B cell (primary cell): ENCODE results near the gene COL8A2. TPM values are rescaled to one million over a fixed set of nuclear protein-coding genes. Genes with fewer than 3 reads are reported as not detected.

Experiments used
- ATAC-seq: fragments of 200-7000 bp; cut with Tn5 transposase; one replicate; pipeline ENCODE4 v1.10.0; 2021; ENCODE audit warnings: low read depth, mild to moderate bottlenecking, moderate number of reproducible peaks, moderate library complexity
- CTCF ChIA-PET: fragments of 350-600 bp; sonication (Branson Sonifier 250); formaldehyde crosslinking; loops from one replicate; lab custom pipeline; 2021; ENCODE audit warnings: antibody characterized with exemption, inconsistent platforms; lab: Charles Lee
- POLR2A ChIA-PET: fragments of 350-600 bp; sonication (Branson Sonifier 250); formaldehyde crosslinking; loops from one replicate; lab custom pipeline; 2021; ENCODE audit warnings: antibody characterized with exemption; lab: Charles Lee
- DNase-seq: peaks from one replicate; pipeline ENCODE4 v3.0.0; 2013
- H2AFZ ChIP-seq: 2 replicates; pipeline ENCODE4 v1.6.1; 2012; ENCODE audit warnings: mild to moderate bottlenecking, low read depth, low read length; ENCODE audit not compliant: insufficient read depth, poor library complexity, severe bottlenecking
- H3K27ac ChIP-seq, 2 donors: 1 replicate in 1 of 2; 2 replicates in 1 of 2; pipeline ENCODE4 v1.5.1; 2012 to 2013; ENCODE audit warnings: low read length in 2 of 2, mild to moderate bottlenecking in 2 of 2, moderate library complexity in 1 of 2
- H3K27me3 ChIP-seq, 4 experiments: fragments of 200-600 bp in 1 of 4; sonication (generic) in 1 of 4; replicated peaks in 1 of 4; 1 replicate in 2 of 4; 2 replicates in 2 of 4; pipeline versions ENCODE4 v1.6.1 to v1.7.0; 2013 to 2016; ENCODE audit warnings: low read length in 3 of 4, mild to moderate bottlenecking in 2 of 4, mixed read lengths in 1 of 4, moderate library complexity in 1 of 4; ENCODE audit not compliant: insufficient read depth in 4 of 4, control insufficient read depth in 3 of 4; ENCODE audit errors: control extremely low read depth in 1 of 4
- H3K36me3 ChIP-seq, 2 experiments: replicated peaks in 1 of 2; 1 replicate in 1 of 2; 2 replicates in 1 of 2; pipeline versions ENCODE4 v1.6.1 to v1.7.1; 2013; ENCODE audit warnings: low read length in 1 of 2; ENCODE audit not compliant: insufficient read depth in 2 of 2, control insufficient read depth in 1 of 2; ENCODE audit errors: control extremely low read depth in 1 of 2, extremely low read depth in 1 of 2
- H3K4me1 ChIP-seq, 2 donors: fragments of 200-600 bp in 1 of 2; sonication (generic) in 1 of 2; 1 replicate in 1 of 2; 2 replicates in 1 of 2; pipeline versions ENCODE4 v1.5.1 to v1.6.1; 2013 to 2017; ENCODE audit warnings: low read length in 2 of 2; ENCODE audit not compliant: control insufficient read depth in 2 of 2, insufficient read depth in 2 of 2
- H3K4me2 ChIP-seq: replicated peaks from 2 replicates; pipeline ENCODE3; 2012; ENCODE audit warnings: mild to moderate bottlenecking, low read depth, low read length; ENCODE audit not compliant: poor library complexity, severe bottlenecking
- H3K4me3 ChIP-seq, 5 experiments: fragments of 200-600 bp in 1 of 5; sonication (generic) in 1 of 5; 1 replicate in 3 of 5; 2 replicates in 2 of 5; pipeline versions ENCODE4 v1.5.1 to v1.7.0; 2011 to 2016; ENCODE audit warnings: low read length in 4 of 5, mild to moderate bottlenecking in 4 of 5, low read depth in 2 of 5, control low read depth in 1 of 5, moderate library complexity in 1 of 5; ENCODE audit not compliant: insufficient read depth in 1 of 5; ENCODE audit errors: control extremely low read depth in 1 of 5, extremely low read depth in 1 of 5
- H3K79me2 ChIP-seq: fragments of 200-600 bp; sonication (generic); one replicate; pipeline ENCODE4 v1.6.0; 2016; ENCODE audit warnings: low read length; ENCODE audit not compliant: control insufficient read depth, insufficient read depth
- H3K9ac ChIP-seq: fragments of 200-600 bp; sonication (generic); 2 replicates; pipeline ENCODE4 v1.6.1; 2017; ENCODE audit warnings: mild to moderate bottlenecking, low read length, moderate library complexity
- H3K9me3 ChIP-seq, 3 donors: one replicate each; pipeline versions ENCODE4 v1.6.1 to v1.7.1; 2013; ENCODE audit warnings: low read length in 2 of 3; ENCODE audit not compliant: control insufficient read depth in 2 of 3, insufficient read depth in 1 of 3; ENCODE audit errors: control extremely low read depth in 1 of 3
- H4K20me1 ChIP-seq: 2 replicates; pipeline ENCODE4 v1.6.0; 2012; ENCODE audit warnings: mild to moderate bottlenecking, low read length; ENCODE audit not compliant: insufficient read depth, control insufficient read depth, poor library complexity, severe bottlenecking
- H3K27ac Mint-ChIP-seq: one replicate; pipeline ENCODE4 v1.8.0; 2021; ENCODE audit warnings: mixed read lengths
- H3K27me3 Mint-ChIP-seq: one replicate; pipeline ENCODE4 v1.8.0; 2021; ENCODE audit warnings: mixed read lengths
- H3K4me1 Mint-ChIP-seq: one replicate; pipeline ENCODE4 v1.8.0; 2021; ENCODE audit warnings: mixed read lengths
- H3K4me3 Mint-ChIP-seq: one replicate; pipeline ENCODE4 v1.8.0; 2021; ENCODE audit warnings: mixed read lengths
- H3K9me3 Mint-ChIP-seq: one replicate; pipeline ENCODE4 v1.8.0; 2022; ENCODE audit warnings: mixed read lengths; ENCODE audit not compliant: insufficient read depth
- EZH2 ChIP-seq: IDR thresholded peaks from 2 replicates; pipeline ENCODE4 v1.6.1; 2012; ENCODE audit warnings: borderline replicate concordance, low read depth, mild to moderate bottlenecking, moderate library complexity, low read length; ENCODE audit not compliant: insufficient read depth, poor library complexity, severe bottlenecking
- WGBS: methylation state at CpG from one replicate; pipeline ENCODE4 v1.1.5; 2013; ENCODE audit warnings: missing lambda C conversion rate; ENCODE audit not compliant: insufficient coverage; 5-methylcytosine and 5-hydroxymethylcytosine counted together
- intact Hi-C: fragments of 100-400 bp; cut with micrococcal nuclease; formaldehyde crosslinking; loops from one replicate; pipeline ENCODE4 v1.10.0; 2022
- polyA plus RNA-seq: library from polyadenylated mRNA; depleted of rRNA; stranded (reverse); fragments of >200 nt; gene quantifications from 2 replicates; pipeline ENCODE4 v1.2.3, GENCODE V29; 2012
- total RNA-seq, 2 donors: library from RNA; stranded (reverse); fragments of 120-200 nt in 1 of 2; gene quantifications; 1 replicate in 1 of 2; 2 replicates in 1 of 2; pipeline versions ENCODE4 v1.2.3 to v1.2.4, GENCODE V29; 2013 to 2022
- TF ChIP-seq, protein P1 (sequence below): fragments of 200-600 bp; IDR thresholded peaks from one replicate; pipeline ENCODE4 v1.8.0; 2022; ENCODE audit warnings: antibody characterized with exemption, mild to moderate bottlenecking

Gene COL8A2
- total and polyA plus RNA-seq, 2 donors (not counting 1 experiment from before 2014, with no cell fraction given), result 0.17 TPM; not detected in 1

DNA sequence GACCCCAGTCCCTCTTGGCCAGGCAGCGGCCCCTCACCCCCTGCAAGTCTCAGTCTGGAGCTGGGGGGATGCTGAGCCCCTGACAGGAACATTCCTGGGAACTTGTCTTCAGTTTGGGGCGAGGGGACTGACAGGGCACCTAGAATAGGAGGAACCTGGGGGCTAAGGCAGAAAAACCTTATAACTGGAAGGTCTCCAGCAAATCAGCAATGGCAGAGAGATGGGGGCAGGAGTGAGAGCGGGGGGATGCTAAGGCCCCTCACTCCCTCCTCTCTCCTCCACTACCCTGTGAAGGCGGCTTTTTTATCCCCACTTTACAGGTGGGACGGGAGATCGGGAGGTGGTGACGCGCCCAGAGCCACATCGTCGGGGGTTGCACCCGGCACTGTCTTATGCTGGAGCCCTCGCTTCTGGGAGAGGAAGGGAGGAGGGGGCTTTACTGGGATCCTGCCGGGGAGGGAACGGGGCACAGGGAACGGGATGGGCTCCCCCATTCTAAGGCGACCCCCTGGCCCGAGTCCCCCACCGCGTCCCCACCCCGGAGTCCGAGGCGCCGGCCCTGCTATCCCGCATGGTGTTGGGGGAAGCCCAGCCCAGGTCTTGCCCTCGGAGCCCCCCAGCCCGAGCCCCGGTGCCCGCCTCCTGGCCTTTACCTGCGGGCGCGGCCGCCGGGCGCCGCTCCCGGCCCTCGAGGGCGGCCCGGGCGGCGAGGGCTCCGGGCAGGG lies 456 bp downstream of the COL8A2 start:
- H3K27me3 ChIP-seq, result peaks cover 0 to 22% (median 2%) of the 10 kb centered on the region in 4 experiments
- ChIA-PET POLR2A (no interaction called here), CTCF (no interaction called here)
- H3K4me1 ChIP-seq, result peaks cover 28% of the 10 kb centered on the region in 2 donors
- H3K27ac ChIP-seq, result no peak overlapping the region
- H3K9me3 ChIP-seq, result no peaks in the 10 kb centered on the region
- ATAC-seq, result no peak
- intact Hi-C loops, result no loop called here
- TF ChIP-seq, protein P1, sequence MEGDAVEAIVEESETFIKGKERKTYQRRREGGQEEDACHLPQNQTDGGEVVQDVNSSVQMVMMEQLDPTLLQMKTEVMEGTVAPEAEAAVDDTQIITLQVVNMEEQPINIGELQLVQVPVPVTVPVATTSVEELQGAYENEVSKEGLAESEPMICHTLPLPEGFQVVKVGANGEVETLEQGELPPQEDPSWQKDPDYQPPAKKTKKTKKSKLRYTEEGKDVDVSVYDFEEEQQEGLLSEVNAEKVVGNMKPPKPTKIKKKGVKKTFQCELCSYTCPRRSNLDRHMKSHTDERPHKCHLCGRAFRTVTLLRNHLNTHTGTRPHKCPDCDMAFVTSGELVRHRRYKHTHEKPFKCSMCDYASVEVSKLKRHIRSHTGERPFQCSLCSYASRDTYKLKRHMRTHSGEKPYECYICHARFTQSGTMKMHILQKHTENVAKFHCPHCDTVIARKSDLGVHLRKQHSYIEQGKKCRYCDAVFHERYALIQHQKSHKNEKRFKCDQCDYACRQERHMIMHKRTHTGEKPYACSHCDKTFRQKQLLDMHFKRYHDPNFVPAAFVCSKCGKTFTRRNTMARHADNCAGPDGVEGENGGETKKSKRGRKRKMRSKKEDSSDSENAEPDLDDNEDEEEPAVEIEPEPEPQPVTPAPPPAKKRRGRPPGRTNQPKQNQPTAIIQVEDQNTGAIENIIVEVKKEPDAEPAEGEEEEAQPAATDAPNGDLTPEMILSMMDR, result no peak
- no peak for TF ChIP-seq EZH2
- H3K9me3 Mint-ChIP-seq, result no peaks in the 10 kb centered on the region
- no peaks in the 10 kb centered on the region for H4K20me1 ChIP-seq
- peak overlapping the region; percentile 74 for H3K4me3 Mint-ChIP-seq
- H3K4me1 Mint-ChIP-seq, result peaks cover 32% of the 10 kb centered on the region
- no peak overlapping the region for H3K27ac Mint-ChIP-seq
- peak; percentile 26 for DNase-seq
- 32% methylated on average over 40 of the region's 42 CpGs for WGBS
- no peak overlapping the region for H3K9ac ChIP-seq
- peaks cover 8% of the 10 kb centered on the region for H3K27me3 Mint-ChIP-seq
- no peaks in the 10 kb centered on the region for H3K79me2 ChIP-seq
- H3K36me3 ChIP-seq, result no peaks in the 10 kb centered on the region
- H2AFZ ChIP-seq, result no peak overlapping the region
- H3K4me2 ChIP-seq, result peak overlapping the region; percentile 82
- H3K4me3 ChIP-seq, result no peak overlapping the region

DNA sequence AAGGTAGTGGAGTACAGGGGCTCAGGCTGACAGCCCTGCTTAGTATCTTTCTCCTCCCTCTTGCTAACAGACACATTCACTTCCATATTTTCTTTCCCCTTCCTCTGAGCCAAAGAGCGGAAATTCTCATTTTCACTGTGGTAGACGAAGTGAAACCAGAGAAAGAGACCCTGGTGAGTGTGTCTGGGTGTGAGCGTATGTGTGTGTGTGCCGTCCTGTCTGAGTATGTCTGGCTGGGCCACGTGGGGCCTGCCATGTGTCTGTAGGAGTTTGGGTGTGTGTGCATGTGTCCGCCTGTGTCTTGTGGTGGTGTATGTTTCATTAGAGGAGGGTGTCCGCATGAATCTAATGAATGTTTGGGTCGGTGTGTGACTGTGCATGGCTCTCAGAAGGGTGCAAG lies 1.7 kb downstream of the COL8A2 start:
- DNase-seq, result peak; percentile 79
- POLR2A ChIA-PET, result no interaction called here

More for the DNA sequence above, 1.7 kb downstream of the COL8A2 start:
- no peak for TF ChIP-seq EZH2
- TF ChIP-seq, protein P1, result no peak
- H2AFZ ChIP-seq, result peak overlapping the region; percentile 59
- H3K4me3 ChIP-seq, result peak overlapping the region in 2 of 5 experiments; percentile 27 to 31
- H3K36me3 ChIP-seq, result no peaks in the 10 kb centered on the region
- Mint-ChIP-seq H3K4me1 (peaks cover 32% of the 10 kb centered on the region), H3K9me3 (no peaks in the 10 kb centered on the region), H3K4me3 (peak overlapping the region; percentile 79), H3K27ac (peak overlapping the region; percentile 68), H3K27me3 (peaks cover 8% of the 10 kb centered on the region)
- WGBS, result 24% methylated on average over 8 of the region's 8 CpGs
- peak; percentile 75 for ATAC-seq
- intact Hi-C loops, result no loop called here
- H3K79me2 ChIP-seq, result no peaks in the 10 kb centered on the region
- peaks cover 0 to 22% (median 2%) of the 10 kb centered on the region in 4 experiments for H3K27me3 ChIP-seq
- peak overlapping the region; percentile 74 for H3K4me2 ChIP-seq
- no peaks in the 10 kb centered on the region for H4K20me1 ChIP-seq
- H3K27ac ChIP-seq, result peak overlapping the region in 1 of 2 donors; percentile 53
- H3K9me3 ChIP-seq, result no peaks in the 10 kb centered on the region
- CTCF ChIA-PET, result no interaction called here
- peaks cover 28% of the 10 kb centered on the region in 2 donors for H3K4me1 ChIP-seq
- peak overlapping the region; percentile 49 for H3K9ac ChIP-seq
